SK-N-SH (cell line): ENCODE measurements around the gene BACE2.

ENCODE experiments used
- CTCF ChIP-seq: fragments of 200-600 bp; sonication (generic); IDR thresholded peaks from 2 replicates; pipeline ENCODE4 v1.6.1; 2017; ENCODE audit warnings: antibody characterized with exemption, mild to moderate bottlenecking, moderate library complexity
- EP300 ChIP-seq, 2 experiments: IDR thresholded peaks; 2 replicates each; pipeline versions ENCODE4 v1.4.0 to v1.6.1; 2012; ENCODE audit warnings: borderline replicate concordance in 1 of 2, low read depth in 1 of 2, low read length in 1 of 2
- EZH2phosphoT487 ChIP-seq: fragments of 200-600 bp; sonication (generic); IDR thresholded peaks from 2 replicates; pipeline ENCODE4 v1.6.1; 2017; ENCODE audit warnings: low read depth, mixed run types, mild to moderate bottlenecking, antibody characterized with exemption, moderate library complexity, borderline replicate concordance
- FOXM1 ChIP-seq: IDR thresholded peaks from 2 replicates; pipeline ENCODE4 v1.4.0; 2012; ENCODE audit warnings: low read depth, mild to moderate bottlenecking
- GABPA ChIP-seq: IDR thresholded peaks from 2 replicates; pipeline ENCODE4 v1.4.0; 2012; ENCODE audit warnings: low read depth, mild to moderate bottlenecking
- NRF1 ChIP-seq: IDR thresholded peaks from 2 replicates; pipeline ENCODE4 v1.6.1; 2012; ENCODE audit warnings: low read depth, mild to moderate bottlenecking, low read length
- POLR2AphosphoS5 ChIP-seq: IDR thresholded peaks from 2 replicates; pipeline ENCODE4 v1.6.1; 2012; ENCODE audit warnings: low read depth, low read length
- RAD21 ChIP-seq: IDR thresholded peaks from 2 replicates; pipeline ENCODE4 v1.6.1; 2012; ENCODE audit warnings: mild to moderate bottlenecking, low read length
- SMC3 ChIP-seq: IDR thresholded peaks from 2 replicates; pipeline ENCODE4 v1.6.1; 2012; ENCODE audit warnings: low read depth, low read length, improper control_type of control experiment
- TAF1 ChIP-seq: IDR thresholded peaks from 2 replicates; pipeline ENCODE4 v1.6.1; 2012; ENCODE audit warnings: low read depth, mild to moderate bottlenecking, low read length, moderate library complexity, borderline replicate concordance

- TF ChIP-seq FOXM1 (no peak), CTCF (no peak), TAF1 (no peak), POLR2AphosphoS5 (no peak), NRF1 (no peak), EP300 (IDR thresholded peaks at IDR 0.05; ENCODE audit: borderline replicate concordance in 1 of 2, low read depth in 1 of 2, low read length in 1 of 2) (no peak), GABPA (no peak), RAD21 (no peak), SMC3 (no peak), EZH2phosphoT487 (no peak)
Measured at GRCh38 chr21:41321908-41322495, 154.0 kb downstream of the BACE2 start.
